Bronchial epithelial cell (primary cell): ENCODE data around the gene GFER. TPM values are rescaled to one million over a fixed set of nuclear protein-coding genes. Genes with fewer than 3 reads are reported as not detected.
A peak's percentile ranks its signal among the peaks of the same experiment; 100 is the strongest.
"Not testable (repeated sequence)": the region's sequence is repeated elsewhere in the genome, so short reads cannot be mapped to it uniquely, and the experiment has no call there.

Experiments used
- DNase-seq: peaks from one replicate; pipeline ENCODE4 v3.0.0-alpha.2; 2010; ENCODE audit warnings: low read depth
- FAIRE-seq: peaks from 2 replicates; lab custom pipeline; 2011; peaks lifted over from hg19 to GRCh38; lab: Jason Lieb, UNC
- H3K27me3 ChIP-seq: 2 replicates; pipeline ENCODE4 v1.5.1; 2011; ENCODE audit warnings: low read length; ENCODE audit not compliant: control insufficient read depth, insufficient read depth
- H3K36me3 ChIP-seq: 2 replicates; pipeline ENCODE4 v1.5.1; 2011; ENCODE audit warnings: low read length; ENCODE audit not compliant: control insufficient read depth, insufficient read depth
- H3K4me3 ChIP-seq: 2 replicates; pipeline ENCODE4 v1.5.1; 2011; ENCODE audit warnings: mild to moderate bottlenecking, low read depth, low read length, control low read depth
- total RNA-seq: library from RNA; depleted of rRNA; stranded (reverse); fragments of >200 nt; gene quantifications from 2 replicates; pipeline ENCODE4 v1.2.1, GENCODE V29; 2014
- TF ChIP-seq, protein P1 (sequence below): IDR thresholded peaks from 2 replicates; pipeline ENCODE4 v1.5.1; 2011; ENCODE audit warnings: mild to moderate bottlenecking, moderate library complexity, low read length, control low read depth, inconsistent platforms; ENCODE audit not compliant: insufficient read depth, severe bottlenecking

Gene GFER
- 16.1 and 18.4 TPM in 2 replicates for total RNA-seq

DNA sequence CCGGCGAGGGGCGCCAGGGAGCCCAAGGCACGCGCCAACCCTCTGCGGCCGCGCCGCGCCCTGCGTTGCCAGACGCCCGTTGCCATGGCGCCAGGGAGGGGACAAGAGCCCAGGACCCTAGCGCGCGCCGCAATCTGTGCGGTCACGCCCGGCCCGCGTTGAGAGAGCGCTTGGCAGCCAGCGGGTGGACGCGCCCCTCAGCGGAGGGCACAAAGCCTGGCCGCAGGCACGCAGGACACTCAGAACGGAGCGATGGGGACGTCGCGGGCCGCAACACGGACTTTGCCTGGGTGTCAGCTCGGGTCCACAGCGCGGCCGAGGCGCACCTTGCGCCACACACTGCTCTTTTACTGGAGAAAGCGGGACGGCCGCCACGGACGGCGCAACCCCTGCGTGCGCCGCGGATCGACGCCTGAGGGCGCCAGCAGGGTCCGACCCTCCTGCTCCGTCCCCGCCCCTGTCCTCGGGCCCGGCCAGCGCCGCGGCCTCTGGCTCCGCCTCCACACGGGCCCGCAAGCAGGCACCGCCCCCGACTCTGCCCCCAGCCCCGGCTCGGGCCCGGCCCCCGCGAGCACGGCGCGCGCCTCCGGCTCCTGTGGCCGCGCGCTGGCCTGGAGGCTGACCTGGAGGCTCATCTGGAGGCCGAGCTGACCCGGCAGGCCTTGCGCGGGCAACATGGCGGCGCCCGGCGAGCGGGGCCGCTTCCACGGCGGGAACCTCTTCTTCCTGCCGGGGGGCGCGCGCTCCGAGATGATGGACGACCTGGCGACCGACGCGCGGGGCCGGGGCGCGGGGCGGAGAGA lies at the start of gene GFER:
GFER (plus strand) TSS at position 650 of the 803 bp plus-strand sequence; CDS start at position 676, 26 bp downstream.
- FAIRE-seq: no peak
- peaks cover 10% of the 10 kb centered on the region for H3K36me3 ChIP-seq
- TF ChIP-seq, protein P1, sequence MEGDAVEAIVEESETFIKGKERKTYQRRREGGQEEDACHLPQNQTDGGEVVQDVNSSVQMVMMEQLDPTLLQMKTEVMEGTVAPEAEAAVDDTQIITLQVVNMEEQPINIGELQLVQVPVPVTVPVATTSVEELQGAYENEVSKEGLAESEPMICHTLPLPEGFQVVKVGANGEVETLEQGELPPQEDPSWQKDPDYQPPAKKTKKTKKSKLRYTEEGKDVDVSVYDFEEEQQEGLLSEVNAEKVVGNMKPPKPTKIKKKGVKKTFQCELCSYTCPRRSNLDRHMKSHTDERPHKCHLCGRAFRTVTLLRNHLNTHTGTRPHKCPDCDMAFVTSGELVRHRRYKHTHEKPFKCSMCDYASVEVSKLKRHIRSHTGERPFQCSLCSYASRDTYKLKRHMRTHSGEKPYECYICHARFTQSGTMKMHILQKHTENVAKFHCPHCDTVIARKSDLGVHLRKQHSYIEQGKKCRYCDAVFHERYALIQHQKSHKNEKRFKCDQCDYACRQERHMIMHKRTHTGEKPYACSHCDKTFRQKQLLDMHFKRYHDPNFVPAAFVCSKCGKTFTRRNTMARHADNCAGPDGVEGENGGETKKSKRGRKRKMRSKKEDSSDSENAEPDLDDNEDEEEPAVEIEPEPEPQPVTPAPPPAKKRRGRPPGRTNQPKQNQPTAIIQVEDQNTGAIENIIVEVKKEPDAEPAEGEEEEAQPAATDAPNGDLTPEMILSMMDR: peak; percentile 18
- peaks cover 9% of the 10 kb centered on the region for H3K27me3 ChIP-seq
- H3K4me3 ChIP-seq: peak within 1 kb of the TSS; percentile 66
- peak; percentile 56 for DNase-seq

- TF ChIP-seq, protein P1: no peak
- H3K27me3 ChIP-seq: no peaks in the 10 kb centered on the region
- H3K36me3 ChIP-seq: peaks cover 14% of the 10 kb centered on the region
- H3K4me3 ChIP-seq: no peak overlapping the region
- FAIRE-seq (no peak), DNase-seq (no peak)
Observed at GRCh38 chr16:1936945-1937479, 47.0 kb upstream of the GFER start.

GRCh38 chr16:1938316-1938715 lies 45.7 kb upstream of the GFER start:
- TF ChIP-seq, protein P1: no peak
- Histone ChIP-seq H3K4me3 (no peak overlapping the region), H3K27me3 (no peaks in the 10 kb centered on the region), H3K36me3 (peaks cover 14% of the 10 kb centered on the region)
- DNase-seq: no peak
- FAIRE-seq: no peak

GRCh38 chr16:1938910-1939309 lies 45.1 kb upstream of the GFER start:
- FAIRE-seq (no peak), DNase-seq (no peak)
- H3K36me3 ChIP-seq: peaks cover 14% of the 10 kb centered on the region

DNA sequence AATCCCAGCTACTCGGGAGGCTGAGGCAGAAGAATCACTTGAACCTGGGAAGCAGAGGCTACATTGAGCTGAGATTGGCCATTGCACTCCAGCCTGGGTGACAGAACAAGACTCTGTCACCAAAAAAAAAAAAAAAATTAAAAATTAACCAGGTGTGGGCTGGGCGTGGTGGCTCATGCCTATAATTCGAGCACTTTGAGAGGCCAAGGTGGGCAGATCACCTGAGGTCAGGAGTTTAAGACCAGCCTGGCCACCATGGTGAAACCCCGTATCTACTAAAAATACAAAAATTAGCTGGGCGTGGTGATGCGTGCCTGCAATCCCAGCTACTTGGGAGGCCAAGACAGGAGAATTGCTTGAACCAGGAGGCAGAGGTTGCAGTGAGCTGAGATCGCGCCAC lies 44.2 kb upstream of the GFER start:
- DNase-seq, H3K27me3 ChIP-seq, H3K4me3 ChIP-seq, FAIRE-seq: not testable (repeated sequence)
- peaks cover 14% of the 10 kb centered on the region for H3K36me3 ChIP-seq

More at GRCh38 chr16:1938910-1939309, 45.1 kb upstream of the GFER start:
- Histone ChIP-seq H3K27me3 (no peaks in the 10 kb centered on the region), H3K4me3 (no peak overlapping the region)
- TF ChIP-seq, protein P1: no peak
